Measurements from ENCODE around the gene PDK2. TPM values are rescaled to one million over a fixed set of nuclear protein-coding genes. Genes with fewer than 3 reads are reported as not detected.

The PDK2 gene
- polyA plus RNA-seq, 1 experiment, result 155 TPM

- no peak for TF ChIP-seq CTCF (IDR thresholded peaks at IDR 0.05; ENCODE audit: insufficient read depth, low read depth, low read length)
- Histone ChIP-seq H3K36me3 (ENCODE audit: control insufficient read depth, insufficient read depth, low read length) (no peaks in the 10 kb centered on the region), H3K27me3 (ENCODE audit: control insufficient read depth, insufficient read depth, low read length) (no peaks in the 10 kb centered on the region), H3K4me3 (ENCODE audit: low read depth, low read length) (no peak overlapping the region)
- DNase-seq (ENCODE audit: low read depth), result no peak
- ChIA-PET CTCF (interaction anchor here (0.7 to 2.2 kb wide), 10 partner anchors 8 to 160 kb away, joined by 3 to 7 read pairs (median 4); no protein-coding TSS in a partner anchor), POLR2A (no interaction called here)
These were observed 60.1 kb downstream of the PDK2 start for GRCh38 chr17:50155115-50155819.

DNA sequence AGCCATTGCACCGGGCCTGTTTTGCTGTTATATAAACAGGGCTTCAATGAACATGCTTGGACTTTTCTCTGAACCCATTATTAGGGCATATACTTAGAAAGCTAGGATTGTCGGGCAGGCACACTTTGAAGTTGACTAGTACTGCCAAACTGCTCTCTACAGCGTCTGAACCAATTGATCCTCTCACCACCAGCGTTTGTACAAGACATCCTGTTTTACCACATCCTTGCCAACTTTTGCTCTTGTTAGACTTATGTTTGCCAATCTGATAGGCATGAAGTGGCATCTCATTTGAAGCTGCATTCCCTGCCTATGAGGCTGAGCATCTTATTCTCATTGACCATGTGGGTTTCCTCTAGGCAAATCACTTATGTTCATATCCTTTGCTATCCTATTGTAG lies 62.7 kb downstream of the PDK2 start:
- DNase-seq (ENCODE audit: low read depth), result no peak
- Histone ChIP-seq H3K36me3 (ENCODE audit: control insufficient read depth, insufficient read depth, low read length) (no peaks in the 10 kb centered on the region), H3K27me3 (ENCODE audit: control insufficient read depth, insufficient read depth, low read length) (no peaks in the 10 kb centered on the region), H3K4me3 (ENCODE audit: low read depth, low read length) (no peak overlapping the region)
- TF ChIP-seq CTCF (IDR thresholded peaks at IDR 0.05; ENCODE audit: insufficient read depth, low read depth, low read length), result no peak
- CTCF ChIA-PET, result interaction anchor here (0.9 to 1.6 kb wide), 3 partner anchors 12 to 64 kb away, joined by 3 to 4 read pairs (median 3); no protein-coding TSS in a partner anchor
- POLR2A ChIA-PET, result no interaction called here

GRCh38 chr17:50161023-50161910 lies 66.1 kb downstream of the PDK2 start:
- H3K27me3 ChIP-seq (ENCODE audit: control insufficient read depth, insufficient read depth, low read length), result no peaks in the 10 kb centered on the region
- peak; percentile 87 for TF ChIP-seq CTCF (IDR thresholded peaks at IDR 0.05; ENCODE audit: insufficient read depth, low read depth, low read length)
- H3K36me3 ChIP-seq (ENCODE audit: control insufficient read depth, insufficient read depth, low read length), result no peaks in the 10 kb centered on the region
- CTCF ChIA-PET, result interaction anchor here (0.6 to 2.8 kb wide), 42 partner anchors 9 to 301 kb away, joined by 3 to 28 read pairs (median 6); partner anchors contain the start of genes PDK2, PPP1R9B, SAMD14 and TMEM92
- H3K4me3 ChIP-seq (ENCODE audit: low read depth, low read length), result peak overlapping the region; percentile 60
- no peak for DNase-seq (ENCODE audit: low read depth)
- POLR2A ChIA-PET, result interaction anchor here (0.6 kb wide), 1 partner anchor 41 kb away, joined by 3 read pairs; no protein-coding TSS in a partner anchor

Other genes starting within 250 kb of the PDK2 start
- gene TAC4, start 247.3 kb upstream of the PDK2 start, polyA plus RNA-seq (2011; rRNA removed), result not detected in 2 replicates
- 0.18 and 0.29 TPM in 2 replicates for gene DLX4, start 126.2 kb upstream of the PDK2 start, polyA plus RNA-seq (2011; rRNA removed)
- 0.06 TPM in 1 of 2 replicates, not detected in the other for gene DLX3, start 100.1 kb upstream of the PDK2 start, polyA plus RNA-seq (2011; rRNA removed)
- gene ITGA3, start 39.2 kb upstream of the PDK2 start, polyA plus RNA-seq (2011; rRNA removed), result 71.9 and 184 TPM in 2 replicates
- gene SAMD14, start 34.8 kb downstream of the PDK2 start, polyA plus RNA-seq (2011; rRNA removed), result 2.7 and 5.3 TPM in 2 replicates
- 17.2 and 19.3 TPM in 2 replicates for gene PPP1R9B, start 55.3 kb downstream of the PDK2 start, polyA plus RNA-seq (2011; rRNA removed)
- gene SGCA, start 70.7 kb downstream of the PDK2 start, polyA plus RNA-seq (2011; rRNA removed), result 0.09 and 0.40 TPM in 2 replicates
- 1,679 and 2,161 TPM in 2 replicates for gene COL1A1, start 106.3 kb downstream of the PDK2 start, polyA plus RNA-seq (2011; rRNA removed)
- gene TMEM92, start 179.1 kb downstream of the PDK2 start, polyA plus RNA-seq (2011; rRNA removed), result 0.58 and 0.67 TPM in 2 replicates